Measurements from ENCODE around the gene DNAJB13.

DNAJB13 gene

DNA sequence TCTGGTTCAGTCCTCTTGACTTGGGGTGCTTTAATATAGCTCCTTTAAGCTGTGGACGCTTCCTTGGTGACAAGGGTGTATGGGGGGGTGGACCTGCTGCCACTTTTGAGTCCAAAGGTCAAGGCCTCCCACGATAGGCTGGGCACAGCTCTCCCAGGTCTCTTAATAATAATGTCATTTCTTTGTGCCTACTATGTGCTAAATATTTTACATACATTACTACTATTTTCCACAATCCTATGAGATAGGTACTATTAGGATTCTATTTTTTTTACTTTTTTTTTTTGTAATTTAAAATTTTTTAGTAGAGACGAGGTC is 58.4 kb downstream of the DNAJB13 start:
- TF ChIP-seq, protein P1, sequence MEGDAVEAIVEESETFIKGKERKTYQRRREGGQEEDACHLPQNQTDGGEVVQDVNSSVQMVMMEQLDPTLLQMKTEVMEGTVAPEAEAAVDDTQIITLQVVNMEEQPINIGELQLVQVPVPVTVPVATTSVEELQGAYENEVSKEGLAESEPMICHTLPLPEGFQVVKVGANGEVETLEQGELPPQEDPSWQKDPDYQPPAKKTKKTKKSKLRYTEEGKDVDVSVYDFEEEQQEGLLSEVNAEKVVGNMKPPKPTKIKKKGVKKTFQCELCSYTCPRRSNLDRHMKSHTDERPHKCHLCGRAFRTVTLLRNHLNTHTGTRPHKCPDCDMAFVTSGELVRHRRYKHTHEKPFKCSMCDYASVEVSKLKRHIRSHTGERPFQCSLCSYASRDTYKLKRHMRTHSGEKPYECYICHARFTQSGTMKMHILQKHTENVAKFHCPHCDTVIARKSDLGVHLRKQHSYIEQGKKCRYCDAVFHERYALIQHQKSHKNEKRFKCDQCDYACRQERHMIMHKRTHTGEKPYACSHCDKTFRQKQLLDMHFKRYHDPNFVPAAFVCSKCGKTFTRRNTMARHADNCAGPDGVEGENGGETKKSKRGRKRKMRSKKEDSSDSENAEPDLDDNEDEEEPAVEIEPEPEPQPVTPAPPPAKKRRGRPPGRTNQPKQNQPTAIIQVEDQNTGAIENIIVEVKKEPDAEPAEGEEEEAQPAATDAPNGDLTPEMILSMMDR (IDR thresholded peaks at IDR 0.05), result no peak
- TF ChIP-seq ZFX (IDR thresholded peaks at IDR 0.05; ENCODE audit: borderline replicate concordance), result no peak
- no peak overlapping the region for H3K27ac ChIP-seq

DNA sequence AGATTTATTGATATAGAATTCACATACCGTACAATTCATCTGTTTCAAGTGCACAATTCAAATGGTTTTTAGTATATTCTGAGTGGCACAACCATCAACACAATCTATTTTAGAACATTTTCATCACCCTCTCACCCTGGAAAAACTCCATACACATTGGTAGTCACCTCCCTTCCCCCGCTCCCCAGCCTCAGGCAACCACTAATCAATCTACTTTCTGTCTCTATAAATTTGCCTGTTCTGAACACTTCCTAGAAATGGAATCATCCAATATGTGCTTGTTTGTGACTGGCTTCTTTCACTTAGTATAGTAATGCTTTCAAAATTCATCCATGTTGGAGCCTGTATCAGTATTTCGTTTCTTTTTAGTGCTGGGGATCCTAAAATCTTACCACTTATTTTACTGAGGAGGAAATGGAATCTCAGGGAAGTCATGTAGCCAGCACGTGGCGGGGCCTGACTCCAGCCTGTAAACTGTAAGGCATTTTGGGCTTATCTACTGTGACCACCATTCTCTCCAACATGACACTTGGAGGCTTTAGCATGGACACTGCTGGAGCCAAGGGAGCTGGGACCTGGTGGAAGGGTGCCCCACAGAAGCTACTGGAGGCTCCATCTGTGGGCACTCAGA is 59.0 kb downstream of the DNAJB13 start:
- TF ChIP-seq, protein P1 (IDR thresholded peaks at IDR 0.05), result no peak
- H3K27ac ChIP-seq, result no peak overlapping the region

DNA sequence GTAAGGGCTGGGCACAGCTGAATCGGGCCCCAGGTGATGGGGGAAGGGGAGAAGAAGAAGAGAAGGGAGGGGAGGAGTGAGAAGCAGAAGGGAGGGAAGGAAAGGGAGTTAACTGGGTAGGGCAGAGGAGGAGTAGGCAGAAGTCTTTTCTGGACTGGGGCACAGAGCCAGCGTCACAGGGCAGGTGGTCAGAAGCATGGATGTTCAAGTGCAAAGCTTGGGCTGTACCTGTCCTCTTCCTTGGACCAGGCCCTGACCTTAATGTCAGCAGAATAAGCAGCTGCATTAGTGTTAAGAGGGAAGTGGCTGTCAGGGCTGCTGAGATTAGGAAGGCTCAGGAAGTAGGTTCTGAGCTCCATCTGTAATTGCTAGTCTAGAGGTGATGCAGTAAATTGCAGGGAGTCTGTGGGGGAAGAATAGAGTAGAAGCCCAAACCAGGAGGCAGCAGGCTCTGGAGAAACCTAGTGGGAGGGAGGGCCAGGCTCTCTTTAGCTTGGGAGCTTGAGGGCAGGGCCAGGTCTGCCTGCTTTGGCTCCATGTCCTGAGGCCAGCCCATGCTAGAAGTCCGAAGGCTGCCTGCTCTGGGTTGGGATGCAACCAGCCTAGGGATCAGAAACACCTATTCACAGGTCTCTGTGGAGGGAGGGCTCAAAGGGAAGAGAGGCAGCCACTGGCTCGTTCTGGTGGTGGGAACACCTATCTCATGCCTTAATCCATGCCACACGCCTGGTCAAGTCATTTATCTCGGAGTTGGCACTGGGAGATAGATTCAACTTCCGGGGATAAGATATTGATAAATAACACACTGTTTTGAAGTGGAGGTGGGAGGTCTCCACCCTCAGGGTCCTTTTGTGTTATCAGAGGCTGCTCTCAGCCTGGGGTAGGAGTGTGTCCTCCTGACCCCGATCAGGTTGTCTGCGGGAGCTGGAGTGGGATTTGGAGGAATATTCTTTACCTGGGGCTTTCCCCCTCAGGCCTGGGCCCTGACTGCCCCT is 59.8 kb downstream of the DNAJB13 start:
- H3K27ac ChIP-seq, result no peak overlapping the region
- TF ChIP-seq, protein P1 (IDR thresholded peaks at IDR 0.05), result no peak
- no peak for TF ChIP-seq ZFX (IDR thresholded peaks at IDR 0.05; ENCODE audit: borderline replicate concordance)

DNA sequence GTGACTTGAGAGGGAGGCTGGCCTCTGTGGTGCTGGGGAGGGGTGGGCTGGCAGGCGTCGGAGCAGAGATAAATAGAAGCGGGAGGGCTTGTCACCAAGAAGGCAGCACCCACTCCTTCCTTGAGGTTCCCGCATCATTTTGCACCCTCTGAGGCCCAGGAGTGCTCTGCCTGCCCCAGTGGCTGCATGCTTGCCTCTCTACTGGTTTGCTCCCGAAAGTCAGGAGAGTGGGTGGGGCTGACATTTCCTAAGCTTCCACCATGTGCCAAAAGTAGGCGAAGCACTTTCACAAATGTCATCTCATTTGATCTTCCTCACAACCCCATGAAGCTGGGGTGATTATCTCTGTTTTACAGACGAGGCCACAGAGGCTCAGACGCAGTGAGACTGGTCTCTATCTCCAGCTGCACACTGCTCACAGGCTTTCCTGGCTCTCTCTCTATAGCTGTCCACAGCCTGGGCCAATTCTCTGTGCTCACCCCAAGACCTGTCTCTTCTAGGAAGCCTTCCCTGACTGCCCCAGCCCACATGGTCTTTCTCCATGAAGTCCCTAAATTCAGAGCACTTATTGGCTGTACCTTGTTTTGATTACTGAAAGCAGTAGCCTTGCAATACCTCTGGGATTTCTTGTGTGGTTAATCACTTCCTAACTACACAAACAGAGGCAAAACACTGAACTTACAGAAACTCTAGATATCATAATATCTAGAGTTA is 60.7 kb downstream of the DNAJB13 start:
- no peak overlapping the region for H3K27ac ChIP-seq
- TF ChIP-seq, protein P1 (IDR thresholded peaks at IDR 0.05), result no peak
- no peak for TF ChIP-seq ZFX (IDR thresholded peaks at IDR 0.05; ENCODE audit: borderline replicate concordance)

DNA sequence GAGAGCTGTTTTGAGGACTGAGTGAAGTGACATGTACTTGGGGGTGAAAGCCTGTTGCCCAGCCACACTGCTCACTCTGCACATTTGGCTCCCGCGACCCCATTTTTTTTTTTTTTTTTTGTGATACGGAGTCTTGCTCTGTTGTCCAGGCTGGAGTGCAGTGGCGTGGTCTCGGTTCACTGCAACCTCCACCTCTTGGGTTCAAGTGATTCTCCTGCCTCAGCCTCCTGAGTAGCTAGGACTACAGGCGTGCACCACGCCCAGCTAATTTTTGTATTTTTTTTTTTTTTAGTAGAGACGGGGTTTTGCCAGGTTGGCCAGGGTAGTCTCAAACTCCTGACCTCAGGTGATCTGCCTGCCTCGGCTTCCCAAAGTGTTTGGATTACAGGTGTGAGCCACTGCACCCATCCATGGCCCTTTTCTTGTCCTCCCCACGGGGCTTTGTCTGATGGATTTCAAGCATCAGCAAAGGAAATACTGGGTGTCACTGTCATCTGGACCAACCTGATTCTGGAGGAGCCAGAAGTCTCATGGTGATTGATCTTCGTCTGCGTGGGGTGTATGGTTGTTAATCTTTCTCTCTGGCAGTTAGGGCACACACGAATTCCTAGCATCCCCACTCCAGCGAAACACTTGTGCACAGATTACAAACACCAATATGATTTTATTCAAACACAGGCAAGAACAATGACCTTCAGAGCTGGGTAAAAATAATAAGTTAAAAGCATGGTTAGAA is 61.4 kb downstream of the DNAJB13 start:
- TF ChIP-seq ZFX (IDR thresholded peaks at IDR 0.05; ENCODE audit: borderline replicate concordance), result no peak
- TF ChIP-seq, protein P1 (IDR thresholded peaks at IDR 0.05), result no peak
- H3K27ac ChIP-seq, result no peak overlapping the region

DNA sequence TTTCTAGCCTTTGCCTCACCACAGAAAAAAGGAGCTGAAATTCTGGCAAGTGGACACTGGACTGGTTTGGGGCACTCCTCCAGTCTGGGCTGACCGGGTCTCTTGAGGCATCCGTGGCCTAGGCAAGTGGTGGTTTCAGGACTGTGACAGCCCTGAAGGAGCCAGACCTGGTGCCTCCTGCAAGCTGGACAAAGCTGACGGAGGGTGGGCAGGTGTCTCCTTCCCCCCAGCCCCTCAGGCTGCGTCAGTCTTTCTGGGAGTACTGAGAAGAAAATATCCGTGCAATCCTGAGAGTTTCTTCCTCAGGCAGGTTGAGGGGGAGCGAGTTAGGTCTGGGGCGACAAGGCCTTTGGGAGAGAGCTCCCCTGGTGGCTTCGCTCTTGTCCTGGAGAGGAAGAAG is 62.3 kb downstream of the DNAJB13 start:
- no peak overlapping the region for H3K27ac ChIP-seq
- TF ChIP-seq, protein P1 (IDR thresholded peaks at IDR 0.05), result no peak
- TF ChIP-seq ZFX (IDR thresholded peaks at IDR 0.05; ENCODE audit: borderline replicate concordance), result no peak
